CD1c-positive myeloid dendritic cell (primary cell): Measurements from ENCODE around the gene PIGN.

Experiments
- DNase-seq: peaks from one replicate; pipeline ENCODE4 v3.0.0-alpha.2; 2016; ENCODE audit errors: extremely low spot score

PIGN gene

GRCh38 chr18:61998957-61999356, 187.9 kb downstream of the PIGN start:
- no peak for DNase-seq

GRCh38 chr18:61998335-61998734, 188.5 kb downstream of the PIGN start:
- no peak for DNase-seq

- DNase-seq, result no peak
These were observed 191.2 kb downstream of the PIGN start for GRCh38 chr18:61995618-61996017.

- DNase-seq, result no peak
These were observed 193.0 kb downstream of the PIGN start for GRCh38 chr18:61993831-61994230.

- peak; percentile 89 for DNase-seq
These were observed 193.9 kb downstream of the PIGN start for GRCh38 chr18:61992923-61993322.

GRCh38 chr18:61992285-61992684, 194.6 kb downstream of the PIGN start:
- no peak for DNase-seq

GRCh38 chr18:61991836-61992235, 195.0 kb downstream of the PIGN start:
- DNase-seq, result no peak

- DNase-seq, result no peak
These were observed 195.7 kb downstream of the PIGN start for GRCh38 chr18:61991201-61991600.
